Mesendoderm (in vitro differentiated cells): ENCODE data around the gene CD200.
"Not testable (repeated sequence)": the region's sequence is repeated elsewhere in the genome, so short reads cannot be mapped to it uniquely, and the experiment has no call there.

Experiments
- DNase-seq: peaks from one replicate; pipeline ENCODE4 v3.0.0; 2013
- H2AK5ac ChIP-seq: 2 replicates; pipeline ENCODE4 v1.6.1; 2013; ENCODE audit warnings: low read length, inconsistent platforms
- H2BK120ac ChIP-seq: 2 replicates; pipeline ENCODE4 v1.6.1; 2013; ENCODE audit warnings: low read depth, mild to moderate bottlenecking, low read length, moderate library complexity, mixed read lengths
- H2BK15ac ChIP-seq: replicated peaks from 2 replicates; pipeline ENCODE4 v1.6.1; 2013; ENCODE audit warnings: low read depth, mild to moderate bottlenecking, moderate library complexity
- H2BK5ac ChIP-seq: 2 replicates; pipeline ENCODE4 v1.6.1; 2013; ENCODE audit warnings: low read length, inconsistent platforms
- H3K18ac ChIP-seq: 2 replicates; pipeline ENCODE4 v1.6.1; 2013; ENCODE audit warnings: mild to moderate bottlenecking, low read length, mixed read lengths
- H3K23ac ChIP-seq: one replicate; pipeline ENCODE4 v1.6.1; 2013; ENCODE audit warnings: low read length
- H3K27ac ChIP-seq: 2 replicates; pipeline ENCODE4 v1.5.1; 2013; ENCODE audit warnings: low read depth, mild to moderate bottlenecking, inconsistent platforms, low read length, moderate library complexity
- H3K27me3 ChIP-seq: 2 replicates; pipeline ENCODE4 v1.6.1; 2013; ENCODE audit warnings: low read length, control low read depth, mild to moderate bottlenecking, inconsistent platforms; ENCODE audit not compliant: insufficient read depth, poor library complexity
- H3K36me3 ChIP-seq: 2 replicates; pipeline ENCODE4 v1.6.1; 2013; ENCODE audit warnings: low read length, inconsistent platforms; ENCODE audit not compliant: control insufficient read depth, insufficient read depth
- H3K4ac ChIP-seq: one replicate; pipeline ENCODE4 v1.6.1; 2013; ENCODE audit warnings: low read depth, mild to moderate bottlenecking, low read length, moderate library complexity
- H3K4me1 ChIP-seq: 2 replicates; pipeline ENCODE4 v1.6.1; 2013; ENCODE audit warnings: low read depth, low read length, inconsistent platforms; ENCODE audit not compliant: control insufficient read depth
- H3K4me2 ChIP-seq: 2 replicates; pipeline ENCODE4 v1.6.1; 2013; ENCODE audit warnings: low read length
- H3K4me3 ChIP-seq: 2 replicates; pipeline ENCODE4 v1.5.1; 2013; ENCODE audit warnings: mild to moderate bottlenecking, low read length
- H3K56ac ChIP-seq: one replicate; pipeline ENCODE4 v1.6.1; 2013; ENCODE audit warnings: low read length
- H3K79me1 ChIP-seq: 2 replicates; pipeline ENCODE4 v1.6.1; 2013; ENCODE audit warnings: low read length, inconsistent platforms
- H3K79me2 ChIP-seq: 2 replicates; pipeline ENCODE4 v1.6.1; 2013; ENCODE audit warnings: mild to moderate bottlenecking, low read length; ENCODE audit not compliant: control insufficient read depth, insufficient read depth
- H3K9ac ChIP-seq: 2 replicates; pipeline ENCODE4 v1.6.1; 2013; ENCODE audit warnings: low read length, inconsistent platforms
- H4K5ac ChIP-seq: one replicate; pipeline ENCODE4 v1.6.1; 2013; ENCODE audit warnings: low read length
- H4K8ac ChIP-seq: one replicate; pipeline ENCODE4 v1.6.1; 2013; ENCODE audit warnings: low read depth, mild to moderate bottlenecking, control low read depth, low read length, moderate library complexity
- WGBS: extraction: QIAGEN DNeasy Blood & Tissue Kit; methylation state at CpG from one replicate; pipeline ENCODE4 v1.1.7; 2013; ENCODE audit warnings: low lambda C conversion rate, missing lambda C conversion rate; ENCODE audit not compliant: insufficient coverage; ENCODE audit errors: extremely low coverage; 5-methylcytosine and 5-hydroxymethylcytosine counted together

CD200 gene

DNA sequence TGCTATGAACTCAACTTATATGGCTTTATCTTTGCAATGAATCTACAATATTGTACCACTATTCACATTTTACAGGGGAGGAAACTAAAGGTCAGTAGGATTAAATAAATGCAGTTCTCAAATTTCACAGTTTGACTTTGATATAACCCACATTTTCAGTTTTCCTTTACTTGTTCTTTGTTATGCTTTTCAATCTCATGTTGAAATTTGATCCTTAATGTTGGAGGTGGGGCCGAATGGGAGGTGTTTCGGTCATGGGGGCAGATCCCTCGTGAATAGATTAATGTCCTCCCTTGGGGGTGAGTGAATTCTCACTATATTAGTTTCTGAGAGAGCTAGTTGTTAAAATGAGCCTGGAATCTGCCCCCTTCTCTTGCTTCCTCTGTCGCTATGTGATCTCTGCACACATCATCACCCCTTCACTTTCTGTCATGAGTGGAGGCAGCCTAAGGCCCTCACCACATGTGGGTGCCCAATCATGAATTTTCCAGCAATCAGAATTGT, 44.7 kb downstream of the CD200 start:
- no peak for DNase-seq
- Histone ChIP-seq H3K27ac (no peak overlapping the region), H3K4me2 (no peak overlapping the region), H3K79me2 (no peaks in the 10 kb centered on the region), H3K18ac (no peak overlapping the region), H4K5ac (no peak overlapping the region), H2BK120ac (no peak overlapping the region), H2AK5ac (no peak overlapping the region), H2BK5ac (no peak overlapping the region), H3K56ac (no peak overlapping the region), H3K79me1 (no peaks in the 10 kb centered on the region), H3K27me3 (no peaks in the 10 kb centered on the region), H3K23ac (no peak overlapping the region), H3K9ac (no peak overlapping the region), H3K4me1 (no peaks in the 10 kb centered on the region), H3K4me3 (no peak overlapping the region), H4K8ac (no peak overlapping the region), H3K4ac (no peak overlapping the region), H2BK15ac (no peak overlapping the region), H3K36me3 (no peaks in the 10 kb centered on the region)
- WGBS = no CpG with 5 or more reads among the region's 4 CpGs

DNA sequence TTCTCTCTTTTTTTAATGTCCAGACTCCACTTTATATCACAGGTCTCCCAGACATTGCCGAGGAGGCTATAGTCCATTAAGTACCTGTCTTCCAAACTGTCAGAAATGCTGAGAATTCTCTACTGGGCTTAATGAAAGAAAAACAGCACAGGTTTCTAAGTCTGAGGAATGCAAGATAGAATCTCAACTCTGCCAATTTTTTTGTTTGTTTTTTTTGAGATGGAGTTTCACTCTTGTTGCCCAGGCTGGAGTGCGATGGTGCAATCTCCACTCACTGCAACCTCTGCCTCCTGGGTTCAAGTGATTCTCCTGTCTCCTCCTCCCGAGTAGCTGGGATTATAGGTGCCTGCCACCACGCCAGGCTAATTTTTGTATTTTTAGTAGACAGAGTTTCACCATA, 45.4 kb downstream of the CD200 start:
- H2BK5ac ChIP-seq, H3K4me1 ChIP-seq, H3K4me2 ChIP-seq, H3K36me3 ChIP-seq, H3K4ac ChIP-seq, H3K18ac ChIP-seq, H3K27me3 ChIP-seq, H3K9ac ChIP-seq, H2BK120ac ChIP-seq, H2BK15ac ChIP-seq, DNase-seq, H3K23ac ChIP-seq, H3K79me1 ChIP-seq, H4K5ac ChIP-seq, H3K79me2 ChIP-seq, H4K8ac ChIP-seq, H3K4me3 ChIP-seq, H2AK5ac ChIP-seq, H3K56ac ChIP-seq, H3K27ac ChIP-seq: not testable (repeated sequence)
- WGBS = no CpG with 5 or more reads among the region's 4 CpGs

DNA sequence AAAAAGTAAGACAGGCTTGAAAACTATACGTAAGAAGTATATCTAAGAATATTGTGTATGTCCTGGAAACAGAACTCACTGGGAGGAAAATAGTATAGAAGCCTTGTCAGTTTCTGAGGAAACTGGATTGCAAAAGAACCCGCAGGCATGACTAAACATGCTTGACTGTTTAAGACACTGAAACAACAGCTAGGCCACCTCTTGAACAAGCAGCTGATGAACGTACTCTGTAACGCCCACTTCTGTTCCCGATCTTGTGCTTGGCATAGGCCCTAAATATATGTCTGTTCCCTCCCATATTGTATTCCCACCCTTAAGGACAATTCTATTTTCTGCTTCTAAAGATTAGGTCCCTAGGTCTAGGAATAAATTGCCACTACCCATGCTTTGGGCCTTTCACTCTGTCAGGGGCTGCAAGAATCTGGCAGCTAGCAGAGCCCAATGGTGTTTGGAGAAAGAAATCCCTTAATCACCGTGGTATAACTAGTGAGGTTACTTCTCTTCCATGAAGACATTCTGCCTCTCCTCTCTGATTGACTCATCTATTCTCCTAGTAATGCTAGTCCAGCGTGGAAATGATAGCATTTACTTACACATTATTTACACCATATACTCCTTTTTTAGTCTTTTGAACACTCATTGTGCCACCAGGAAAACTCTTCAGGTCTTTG, 46.2 kb downstream of the CD200 start:
- Histone ChIP-seq H3K4me2 (no peak overlapping the region), H3K4ac (no peak overlapping the region), H2BK15ac (peak overlapping the region; percentile 87), H3K9ac (no peak overlapping the region), H3K4me1 (no peaks in the 10 kb centered on the region), H3K27me3 (no peaks in the 10 kb centered on the region), H2AK5ac (no peak overlapping the region), H3K23ac (no peak overlapping the region), H3K4me3 (no peak overlapping the region), H3K56ac (no peak overlapping the region), H3K18ac (peak overlapping the region; percentile 45), H3K27ac (no peak overlapping the region), H4K5ac (no peak overlapping the region), H2BK5ac (no peak overlapping the region), H4K8ac (no peak overlapping the region), H3K79me1 (no peaks in the 10 kb centered on the region), H3K79me2 (no peaks in the 10 kb centered on the region), H2BK120ac (no peak overlapping the region), H3K36me3 (no peaks in the 10 kb centered on the region)
- no CpG with 5 or more reads among the region's 7 CpGs for WGBS
- no peak for DNase-seq

DNA sequence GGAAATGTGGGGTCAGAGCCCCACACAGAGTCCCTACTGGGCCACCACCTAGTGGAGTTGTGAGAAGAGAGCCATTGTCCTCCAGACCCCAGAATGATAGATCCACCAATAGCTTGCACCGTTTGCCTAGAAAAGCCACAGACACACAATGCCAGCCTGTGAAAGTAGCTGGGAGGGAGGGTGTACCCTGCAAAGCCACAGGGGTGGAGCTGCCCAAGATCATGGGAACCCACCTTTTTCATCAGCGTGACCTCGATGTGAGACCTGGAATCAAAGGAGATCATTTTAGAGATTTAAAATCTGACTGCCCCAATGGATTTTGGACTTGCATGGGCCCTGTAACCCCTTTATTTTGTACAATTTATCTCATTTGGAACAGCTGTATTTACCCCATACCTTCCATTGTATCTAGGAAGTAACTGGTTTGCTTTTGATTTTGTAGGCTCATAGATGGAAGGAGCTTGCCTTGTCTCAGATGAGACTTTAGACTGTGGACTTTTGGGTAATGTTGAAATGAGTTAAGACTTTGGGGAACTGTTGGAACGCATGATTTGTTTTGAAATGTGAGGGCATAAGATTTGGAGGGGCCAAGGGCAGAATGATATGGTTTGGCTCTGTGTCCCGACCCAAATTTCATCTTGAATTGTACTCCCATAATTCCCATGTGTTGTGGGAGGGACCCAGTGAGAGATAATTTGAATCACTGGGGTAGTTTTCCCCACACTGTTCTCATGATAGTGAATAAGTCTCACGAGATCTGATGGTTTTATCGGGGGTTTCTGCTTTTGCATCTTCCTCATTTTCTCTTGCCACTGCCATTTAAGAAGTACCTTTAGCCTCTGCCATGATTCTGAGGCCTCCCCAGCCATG, 49.0 kb downstream of the CD200 start:
- H3K27ac ChIP-seq = no peak overlapping the region
- H3K4me3 ChIP-seq = no peak overlapping the region
- H3K27me3 ChIP-seq = no peaks in the 10 kb centered on the region
- DNase-seq = no peak
- no peaks in the 10 kb centered on the region for H3K36me3 ChIP-seq
- H3K4ac ChIP-seq = no peak overlapping the region
- no peaks in the 10 kb centered on the region for H3K79me1 ChIP-seq
- H2AK5ac ChIP-seq = no peak overlapping the region
- H2BK120ac ChIP-seq = no peak overlapping the region
- no peak overlapping the region for H3K23ac ChIP-seq
- no peak overlapping the region for H2BK15ac ChIP-seq
- no peak overlapping the region for H4K8ac ChIP-seq
- H4K5ac ChIP-seq = no peak overlapping the region
- no peak overlapping the region for H3K56ac ChIP-seq
- no peak overlapping the region for H2BK5ac ChIP-seq
- no CpG with 5 or more reads among the region's 7 CpGs for whole genome bisulfite sequencing
- H3K4me2 ChIP-seq = no peak overlapping the region
- no peaks in the 10 kb centered on the region for H3K79me2 ChIP-seq
- no peak overlapping the region for H3K18ac ChIP-seq
- H3K4me1 ChIP-seq = peaks cover 3% of the 10 kb centered on the region
- no peak overlapping the region for H3K9ac ChIP-seq

DNA sequence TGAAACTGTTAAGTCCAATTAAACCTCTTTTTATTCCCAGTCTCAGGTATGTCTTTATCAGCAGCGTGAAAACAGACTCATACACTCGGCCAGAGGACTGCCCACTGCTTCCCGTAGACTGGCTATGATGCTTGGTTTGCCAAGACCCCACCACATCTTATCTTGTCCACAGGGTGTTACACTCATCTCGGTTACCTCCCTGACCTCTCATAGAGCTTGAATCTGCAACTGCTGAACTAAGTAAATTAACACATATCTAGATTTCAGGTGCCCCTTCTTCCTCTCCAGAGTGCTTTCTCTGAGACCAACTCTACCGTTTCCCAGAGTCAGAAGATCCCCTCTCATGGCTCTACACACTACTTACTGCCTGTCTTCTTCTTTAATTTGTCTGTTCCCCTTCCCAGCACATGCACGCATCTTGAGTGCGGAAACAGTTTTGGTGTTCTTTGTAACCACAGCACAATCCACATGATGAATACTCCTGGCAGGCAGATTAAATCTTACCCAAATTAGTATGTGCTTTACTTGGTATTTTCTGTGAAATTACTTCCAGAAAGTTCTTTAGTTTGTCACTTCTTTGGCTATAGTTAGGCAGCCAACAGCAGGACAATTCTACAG, 49.7 kb downstream of the CD200 start:
- WGBS = no CpG with 5 or more reads among the region's 7 CpGs
- no peak overlapping the region for H3K4me3 ChIP-seq
- H3K4me2 ChIP-seq = no peak overlapping the region
- peaks cover 3% of the 10 kb centered on the region for H3K4me1 ChIP-seq
- no peak overlapping the region for H3K27ac ChIP-seq
- H2BK120ac ChIP-seq = no peak overlapping the region
- peak overlapping the region; percentile 34 for H2AK5ac ChIP-seq
- H3K18ac ChIP-seq = no peak overlapping the region
- DNase-seq = no peak
- no peak overlapping the region for H3K56ac ChIP-seq
- H3K27me3 ChIP-seq = no peaks in the 10 kb centered on the region
- no peak overlapping the region for H4K8ac ChIP-seq
- H3K79me2 ChIP-seq = no peaks in the 10 kb centered on the region
- H2BK15ac ChIP-seq = no peak overlapping the region
- H3K4ac ChIP-seq = no peak overlapping the region
- no peak overlapping the region for H4K5ac ChIP-seq
- H2BK5ac ChIP-seq = no peak overlapping the region
- no peaks in the 10 kb centered on the region for H3K36me3 ChIP-seq
- H3K9ac ChIP-seq = no peak overlapping the region
- H3K23ac ChIP-seq = no peak overlapping the region
- no peaks in the 10 kb centered on the region for H3K79me1 ChIP-seq
